ACC112 (cell line): ENCODE measurements around the gene TMTC4.
A peak's percentile ranks its signal among the peaks of the same experiment; 100 is the strongest.
"Not testable (repeated sequence)": the region's sequence is repeated elsewhere in the genome, so short reads cannot be mapped to it uniquely, and the experiment has no call there.

ENCODE experiments used
- H2AFZ ChIP-seq: fragments of 200-600 bp; sonication (generic); one replicate; pipeline ENCODE4 v1.6.0; 2017; ENCODE audit warnings: antibody characterized with exemption, low read length; ENCODE audit not compliant: unreplicated experiment
- H3K27ac ChIP-seq: fragments of 200-600 bp; sonication (generic); 2 replicates; pipeline ENCODE4 v1.5.1; 2014; ENCODE audit warnings: low read depth, mild to moderate bottlenecking, antibody characterized with exemption, low read length, moderate library complexity
- H3K27me3 ChIP-seq: fragments of 200-600 bp; sonication (generic); 2 replicates; pipeline ENCODE4 v1.6.1; 2014; ENCODE audit warnings: mild to moderate bottlenecking, antibody characterized with exemption, low read length, moderate library complexity, mixed read lengths; ENCODE audit not compliant: insufficient read depth
- H3K36me3 ChIP-seq: fragments of 200-600 bp; sonication (generic); 2 replicates; pipeline ENCODE4 v1.6.1; 2016; ENCODE audit warnings: mild to moderate bottlenecking, antibody characterized with exemption, low read length, moderate library complexity, mixed read lengths; ENCODE audit not compliant: insufficient read depth
- H3K4me1 ChIP-seq: fragments of 200-600 bp; sonication (generic); one replicate; pipeline ENCODE4 v1.6.1; 2016; ENCODE audit warnings: low read length, mixed read lengths; ENCODE audit not compliant: insufficient read depth, unreplicated experiment, control insufficient read depth
- H3K4me3 ChIP-seq: fragments of 200-600 bp; sonication (generic); 2 replicates; pipeline ENCODE4 v1.5.1; 2014; ENCODE audit warnings: mild to moderate bottlenecking, low read depth, low read length
- H3K79me2 ChIP-seq: fragments of 200-600 bp; sonication (generic); one replicate; pipeline ENCODE4 v1.6.0; 2016; ENCODE audit warnings: low read length; ENCODE audit not compliant: control insufficient read depth, unreplicated experiment, insufficient read depth

TMTC4 gene

DNA sequence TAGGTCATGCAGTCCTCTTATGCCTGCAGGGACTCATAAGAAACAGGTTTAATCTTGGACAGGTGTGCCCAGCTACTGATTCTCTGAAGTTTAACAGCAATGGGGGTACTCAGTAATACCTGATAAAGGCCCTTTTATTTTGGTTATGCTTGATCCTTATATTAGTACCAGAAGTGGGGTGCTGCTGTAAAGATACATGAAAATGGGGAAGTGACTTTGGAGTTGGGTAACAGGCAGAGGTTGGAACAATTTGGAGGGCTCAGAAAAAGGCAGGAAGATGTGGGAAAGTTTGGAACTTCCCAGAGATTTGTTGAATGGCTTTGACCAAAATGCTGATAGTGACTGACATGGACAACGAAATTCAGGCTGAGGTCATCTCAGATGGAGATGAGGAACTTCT, 14.6 kb upstream of the TMTC4 start:
- no peak overlapping the region for H2AFZ ChIP-seq
- H3K27me3 ChIP-seq, result peaks cover 3% of the 10 kb centered on the region; the same call in 1 of the 2 replicates
- H3K4me1 ChIP-seq, result no peaks in the 10 kb centered on the region
- H3K36me3 ChIP-seq, result no peaks in the 10 kb centered on the region
- H3K79me2 ChIP-seq, result no peaks in the 10 kb centered on the region
- H3K27ac ChIP-seq, result no peak overlapping the region
- no peak overlapping the region for H3K4me3 ChIP-seq

DNA sequence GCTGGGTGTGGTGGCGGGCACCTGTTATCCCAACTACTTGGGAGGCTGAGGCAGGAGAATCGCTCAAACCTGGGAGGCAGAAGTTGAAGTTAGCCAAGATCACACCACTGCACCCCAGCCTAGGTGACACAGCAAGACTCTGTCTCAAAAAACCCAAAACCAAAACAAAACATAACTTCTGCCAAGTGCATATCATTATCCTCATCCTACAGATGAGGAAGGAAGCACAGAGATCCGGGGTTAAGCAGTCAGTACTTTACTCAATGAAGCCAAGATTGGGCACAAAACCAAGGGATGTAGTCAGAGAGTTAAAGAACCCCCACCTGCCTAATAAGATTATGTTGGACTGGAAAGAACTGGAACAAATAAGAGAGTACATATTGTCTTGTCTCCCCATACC, 5.5 kb upstream of the TMTC4 start:
- H3K27ac ChIP-seq, result no peak overlapping the region
- H3K27me3 ChIP-seq, result peaks cover 42% of the 10 kb centered on the region
- no peaks in the 10 kb centered on the region for H3K79me2 ChIP-seq
- H3K36me3 ChIP-seq, result no peaks in the 10 kb centered on the region
- no peak overlapping the region for H3K4me3 ChIP-seq
- no peaks in the 10 kb centered on the region for H3K4me1 ChIP-seq
- H2AFZ ChIP-seq, result no peak overlapping the region

DNA sequence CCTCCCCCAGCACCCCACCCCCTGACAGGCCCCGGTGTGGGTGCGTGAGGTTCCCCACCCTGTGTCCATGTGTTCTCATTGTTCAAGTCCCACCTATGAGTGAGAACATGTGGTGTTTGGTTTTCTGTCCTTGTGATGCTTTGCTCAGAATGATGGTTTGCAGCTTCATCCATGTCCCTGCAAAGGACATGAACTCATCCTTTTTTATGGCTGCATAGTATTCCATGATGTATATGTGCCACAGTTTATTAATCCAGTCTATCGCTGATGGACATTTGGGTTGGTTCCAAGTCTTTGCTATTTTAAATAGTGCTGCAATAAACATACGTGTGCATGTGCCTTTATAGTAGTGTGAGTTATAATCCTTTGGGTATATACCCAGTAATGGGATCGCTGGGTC, 2.5 kb upstream of the TMTC4 start:
- H3K4me3 ChIP-seq, H2AFZ ChIP-seq, H3K79me2 ChIP-seq, H3K27ac ChIP-seq, H3K36me3 ChIP-seq, H3K4me1 ChIP-seq: not testable (repeated sequence)
- H3K27me3 ChIP-seq, result peaks cover 31% of the 10 kb centered on the region

DNA sequence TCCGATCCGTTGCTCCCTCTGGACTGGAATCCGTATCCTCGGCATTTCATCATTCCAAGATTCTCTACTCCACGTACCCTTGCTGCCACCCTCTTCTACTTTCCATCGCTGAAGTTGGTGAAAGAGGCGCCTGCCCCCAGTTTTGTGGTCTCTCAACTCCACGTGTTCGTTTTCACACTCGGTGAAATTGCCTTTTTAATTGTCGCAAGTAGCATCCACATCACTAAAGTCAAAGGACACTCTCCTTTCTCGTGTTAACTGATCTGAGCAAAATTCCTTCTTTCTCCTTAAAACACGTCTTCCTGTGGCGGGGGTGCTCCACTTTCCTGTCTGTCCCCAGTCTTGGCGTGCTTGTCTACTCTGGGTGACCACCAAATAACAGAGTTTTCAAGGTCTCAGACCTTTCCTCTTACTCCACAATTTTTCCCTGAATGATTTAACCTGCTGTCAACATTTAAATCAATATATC, 1.1 kb upstream of the TMTC4 start:
- no peaks in the 10 kb centered on the region for H3K79me2 ChIP-seq
- H3K36me3 ChIP-seq, result no peaks in the 10 kb centered on the region
- peaks cover 6% of the 10 kb centered on the region for H3K4me1 ChIP-seq
- H3K27me3 ChIP-seq, result peaks cover 25% of the 10 kb centered on the region
- H3K27ac ChIP-seq, result no peak overlapping the region
- no peak overlapping the region for H2AFZ ChIP-seq
- H3K4me3 ChIP-seq, result peak overlapping the region; percentile 81

DNA sequence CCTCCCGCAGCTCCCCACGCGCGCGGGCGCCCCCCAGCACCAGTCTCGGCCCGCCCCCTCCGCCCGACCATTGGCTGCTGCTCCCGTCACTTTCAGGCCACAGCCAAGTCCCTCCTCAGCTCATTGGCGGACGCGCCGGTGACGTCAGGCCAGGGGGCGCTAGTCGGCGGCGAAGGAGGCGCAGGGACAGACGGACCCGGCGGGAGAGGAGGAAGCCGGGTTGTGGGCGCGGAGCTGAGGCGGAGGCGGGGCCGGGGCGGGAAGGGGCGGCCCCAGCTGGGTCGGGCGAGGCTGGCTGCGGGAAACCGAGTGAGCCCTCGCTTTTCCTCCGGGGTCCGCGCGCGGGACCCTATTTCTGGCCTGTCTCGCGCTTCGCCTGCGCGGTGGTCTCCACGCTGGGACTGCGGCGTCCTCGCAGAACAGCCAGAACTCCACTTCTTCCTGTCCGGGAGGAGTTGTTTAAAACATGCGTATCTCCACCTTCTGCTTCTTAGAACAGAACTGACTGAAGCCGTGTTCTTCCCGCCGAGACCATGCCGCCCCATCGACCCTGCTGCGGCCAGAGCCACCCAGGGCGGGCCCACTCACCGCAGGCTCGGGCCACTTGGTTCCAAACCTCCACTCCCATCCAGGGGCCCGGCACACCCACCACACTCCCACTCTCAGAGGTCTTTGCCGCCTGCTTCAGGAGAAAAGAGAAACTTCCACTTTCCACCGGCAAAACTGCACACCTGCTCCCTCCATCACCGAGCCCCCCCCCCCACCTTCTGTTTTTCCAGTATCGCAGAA, 471 bp upstream of the TMTC4 start:
- no peaks in the 10 kb centered on the region for H3K79me2 ChIP-seq
- H2AFZ ChIP-seq, result peak overlapping the region; percentile 96
- no peaks in the 10 kb centered on the region for H3K36me3 ChIP-seq
- peak overlapping the region; percentile 81 for H3K4me3 ChIP-seq
- peaks cover 6% of the 10 kb centered on the region for H3K4me1 ChIP-seq
- no peak overlapping the region for H3K27ac ChIP-seq
- H3K27me3 ChIP-seq, result peaks cover 23% of the 10 kb centered on the region

DNA sequence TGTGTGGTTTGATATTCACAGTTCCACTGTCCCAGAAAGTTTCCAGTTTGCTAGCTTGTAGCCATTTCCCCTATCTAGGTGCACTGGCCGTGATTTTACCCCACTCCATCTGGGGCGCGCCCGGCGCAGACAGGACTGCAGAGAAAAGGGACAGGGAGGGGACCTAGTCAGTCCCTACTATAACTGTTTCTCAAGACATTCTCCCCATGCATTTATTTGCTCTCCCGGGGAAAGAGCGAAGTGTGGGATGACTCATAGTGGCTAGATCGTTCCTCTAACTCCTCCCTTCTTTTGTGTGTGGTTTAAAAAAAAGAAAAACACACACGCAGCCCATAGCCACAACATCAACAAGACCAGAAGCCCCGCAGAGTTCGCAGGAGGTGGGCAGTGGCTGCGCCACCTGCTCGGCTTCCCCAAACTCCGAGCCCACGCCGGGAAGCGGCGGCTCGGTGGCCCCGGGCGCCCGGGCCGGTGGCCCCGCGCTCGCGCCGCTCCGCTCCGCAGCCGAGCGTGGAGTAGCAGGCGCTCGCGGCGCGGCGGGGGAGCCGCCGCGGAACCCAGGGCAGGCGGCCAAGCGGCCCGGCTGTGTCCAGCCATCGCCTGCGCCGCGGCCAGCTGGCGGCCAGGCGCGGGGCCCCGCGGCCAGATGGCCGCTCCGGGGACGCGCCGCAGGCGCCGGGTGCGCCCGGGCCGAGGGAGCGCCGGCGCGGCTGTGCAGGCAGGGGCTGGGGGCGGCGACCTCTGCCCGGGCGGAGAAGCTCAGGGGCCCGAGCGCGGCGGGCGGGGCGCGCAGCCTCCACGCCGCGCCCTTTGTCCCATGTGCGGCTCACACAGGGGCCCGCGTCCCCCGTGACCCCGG, 653 bp downstream of the TMTC4 start:
- Histone ChIP-seq H3K4me1 (peaks cover 6% of the 10 kb centered on the region), H3K4me3 (peak overlapping the region; percentile 81), H2AFZ (peak overlapping the region; percentile 96), H3K27me3 (peaks cover 16% of the 10 kb centered on the region), H3K27ac (no peak overlapping the region), H3K79me2 (no peaks in the 10 kb centered on the region), H3K36me3 (no peaks in the 10 kb centered on the region)

DNA sequence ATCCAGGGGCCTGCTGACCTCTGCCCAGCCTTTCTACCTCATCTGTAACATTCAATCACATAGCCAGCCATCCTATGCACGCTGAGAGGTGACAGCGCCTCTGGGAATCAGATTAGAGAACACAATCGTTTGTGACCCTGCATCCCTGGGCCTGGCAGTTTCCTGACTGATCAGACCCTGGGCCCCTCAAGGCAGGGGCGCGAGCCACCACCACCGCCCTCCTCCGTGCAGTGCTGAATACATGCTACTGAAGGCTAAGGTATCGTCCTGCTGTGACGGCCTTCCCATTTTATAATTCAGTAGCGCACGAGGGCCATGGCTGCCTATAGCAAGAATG, 1.3 kb downstream of the TMTC4 start:
- Histone ChIP-seq H3K79me2 (no peaks in the 10 kb centered on the region), H3K4me3 (peak overlapping the region; percentile 68), H2AFZ (no peak overlapping the region), H3K4me1 (peaks cover 6% of the 10 kb centered on the region), H3K27ac (no peak overlapping the region), H3K36me3 (no peaks in the 10 kb centered on the region), H3K27me3 (peaks cover 12% of the 10 kb centered on the region)

DNA sequence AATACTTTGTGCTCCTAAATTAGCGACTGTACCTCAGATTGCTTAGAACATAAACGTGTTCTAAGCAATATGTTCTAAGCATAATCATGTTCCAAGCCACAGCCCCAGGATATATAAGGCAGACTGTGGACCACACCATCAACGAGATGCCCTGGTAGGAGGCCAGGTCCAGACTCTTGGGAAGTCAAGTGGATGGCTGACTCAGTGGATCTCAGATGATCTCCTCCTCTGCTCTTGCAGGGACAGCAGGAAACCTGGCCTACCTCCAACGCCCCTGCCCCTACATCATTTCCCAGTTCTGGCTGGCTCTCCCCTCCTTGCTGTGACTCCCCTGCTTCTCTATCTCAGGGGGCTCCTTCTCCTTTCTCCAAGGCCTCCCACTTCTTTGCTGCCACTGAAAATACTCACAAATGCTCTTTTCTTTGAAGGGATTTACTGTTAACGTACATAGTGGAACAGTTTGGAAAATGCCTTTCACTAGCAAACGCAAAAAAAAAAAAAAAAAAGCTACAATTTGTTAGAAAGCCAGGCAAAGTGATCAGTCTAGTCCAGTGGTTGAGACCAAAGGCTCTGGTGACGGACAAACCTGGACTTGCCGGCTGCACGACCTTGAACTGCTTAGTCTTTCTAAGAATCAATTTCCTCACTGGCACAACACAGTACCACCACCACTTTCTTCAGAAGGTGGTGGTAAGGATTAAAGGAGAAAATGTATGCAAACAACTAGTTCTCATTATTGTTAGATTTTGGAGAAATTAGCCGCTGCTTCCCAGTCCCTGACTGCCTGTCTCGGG, 3.0 kb downstream of the TMTC4 start:
- H2AFZ ChIP-seq, result no peak overlapping the region
- no peak overlapping the region for H3K27ac ChIP-seq
- no peak overlapping the region for H3K4me3 ChIP-seq
- peaks cover 6% of the 10 kb centered on the region for H3K4me1 ChIP-seq
- H3K27me3 ChIP-seq, result peaks cover 11% of the 10 kb centered on the region
- H3K79me2 ChIP-seq, result no peaks in the 10 kb centered on the region
- H3K36me3 ChIP-seq, result no peaks in the 10 kb centered on the region

DNA sequence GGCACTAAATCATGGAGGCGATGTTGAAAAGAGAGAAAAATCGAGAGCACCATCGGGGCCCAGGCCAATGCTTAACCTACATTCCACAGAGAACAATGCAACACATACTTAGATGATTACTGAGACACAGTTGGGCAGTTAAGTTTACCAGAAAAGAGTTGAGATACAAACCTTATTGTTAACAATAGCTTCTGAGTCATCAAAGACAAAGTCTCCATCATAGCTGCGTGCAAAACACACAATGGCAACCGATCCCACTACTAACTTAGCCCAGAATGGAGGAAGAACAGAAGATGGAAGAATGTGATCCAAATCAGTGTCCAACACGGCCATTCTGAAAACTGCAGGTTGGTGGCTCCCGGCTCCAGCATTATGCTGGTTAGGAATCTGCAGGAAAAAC, 6.2 kb downstream of the TMTC4 start:
- H3K79me2 ChIP-seq, result no peaks in the 10 kb centered on the region
- no peaks in the 10 kb centered on the region for H3K27me3 ChIP-seq
- peaks cover 3% of the 10 kb centered on the region for H3K4me1 ChIP-seq
- no peak overlapping the region for H2AFZ ChIP-seq
- H3K4me3 ChIP-seq, result no peak overlapping the region
- H3K27ac ChIP-seq, result no peak overlapping the region
- no peaks in the 10 kb centered on the region for H3K36me3 ChIP-seq

DNA sequence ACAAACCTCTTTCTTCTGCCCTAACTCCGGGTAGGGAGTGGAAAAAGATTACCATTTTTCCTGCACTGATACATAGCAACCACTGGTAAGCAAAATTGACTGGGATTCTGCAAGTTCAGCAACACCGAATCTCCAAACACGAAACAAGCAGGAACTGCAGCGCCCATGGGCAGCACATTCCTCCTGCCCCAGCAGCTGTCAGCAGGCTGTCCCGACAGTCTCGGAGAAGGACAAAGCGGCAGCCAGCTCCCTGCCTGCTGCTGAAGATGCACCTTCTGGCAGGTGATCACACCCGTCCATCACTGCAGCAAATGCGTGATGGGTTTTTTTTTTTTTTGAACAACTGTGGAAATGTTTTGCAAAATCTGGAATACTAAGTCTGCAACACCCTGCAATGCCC, 6.7 kb downstream of the TMTC4 start:
- no peaks in the 10 kb centered on the region for H3K4me1 ChIP-seq
- H3K4me3 ChIP-seq, result no peak overlapping the region
- H3K27me3 ChIP-seq, result no peaks in the 10 kb centered on the region
- no peak overlapping the region for H3K27ac ChIP-seq
- no peaks in the 10 kb centered on the region for H3K79me2 ChIP-seq
- H3K36me3 ChIP-seq, result no peaks in the 10 kb centered on the region
- no peak overlapping the region for H2AFZ ChIP-seq
